ENCODE data around the gene PGGT1B. TPM values are rescaled to one million over a fixed set of nuclear protein-coding genes. Genes with fewer than 3 reads are reported as not detected.

The PGGT1B gene
- total RNA-seq, 1 donor from 2014 or later = 4.0 TPM

DNA sequence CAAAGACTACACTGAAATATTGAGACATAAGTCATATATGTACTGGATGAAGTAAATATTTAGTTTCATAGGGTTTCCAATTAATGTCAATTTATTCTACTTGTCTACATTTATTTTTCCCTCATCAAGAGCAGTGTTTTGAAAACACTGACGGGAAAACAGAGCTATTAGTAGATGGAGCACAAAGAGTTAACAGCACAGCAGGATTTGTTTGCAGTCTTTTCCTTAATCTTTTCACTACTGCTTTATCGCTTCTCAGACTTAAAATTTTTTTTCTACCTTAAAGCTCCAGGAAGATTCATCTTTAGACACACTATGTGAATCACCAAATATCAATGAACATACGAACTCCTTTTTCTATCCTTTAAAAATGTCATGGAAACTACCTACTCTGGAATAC, 25.6 kb downstream of the PGGT1B start:
- intact Hi-C loops (cut with DNase I) = no loop called here
- no peaks in the 10 kb centered on the region for H3K4me1 ChIP-seq
- no peaks in the 10 kb centered on the region for H3K27me3 ChIP-seq
- DNase-seq (ENCODE audit: low spot score in 2 of 2) = no peak
- H3K9me3 ChIP-seq = no peaks in the 10 kb centered on the region
- H3K4me3 ChIP-seq = no peak overlapping the region
- peaks cover 7 to 29% of the 10 kb centered on the region in 2 donors for H3K36me3 ChIP-seq
- H3K27ac ChIP-seq = no peak overlapping the region
- TF ChIP-seq, protein P1, sequence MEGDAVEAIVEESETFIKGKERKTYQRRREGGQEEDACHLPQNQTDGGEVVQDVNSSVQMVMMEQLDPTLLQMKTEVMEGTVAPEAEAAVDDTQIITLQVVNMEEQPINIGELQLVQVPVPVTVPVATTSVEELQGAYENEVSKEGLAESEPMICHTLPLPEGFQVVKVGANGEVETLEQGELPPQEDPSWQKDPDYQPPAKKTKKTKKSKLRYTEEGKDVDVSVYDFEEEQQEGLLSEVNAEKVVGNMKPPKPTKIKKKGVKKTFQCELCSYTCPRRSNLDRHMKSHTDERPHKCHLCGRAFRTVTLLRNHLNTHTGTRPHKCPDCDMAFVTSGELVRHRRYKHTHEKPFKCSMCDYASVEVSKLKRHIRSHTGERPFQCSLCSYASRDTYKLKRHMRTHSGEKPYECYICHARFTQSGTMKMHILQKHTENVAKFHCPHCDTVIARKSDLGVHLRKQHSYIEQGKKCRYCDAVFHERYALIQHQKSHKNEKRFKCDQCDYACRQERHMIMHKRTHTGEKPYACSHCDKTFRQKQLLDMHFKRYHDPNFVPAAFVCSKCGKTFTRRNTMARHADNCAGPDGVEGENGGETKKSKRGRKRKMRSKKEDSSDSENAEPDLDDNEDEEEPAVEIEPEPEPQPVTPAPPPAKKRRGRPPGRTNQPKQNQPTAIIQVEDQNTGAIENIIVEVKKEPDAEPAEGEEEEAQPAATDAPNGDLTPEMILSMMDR (IDR thresholded peaks at IDR 0.05) = no peak

DNA sequence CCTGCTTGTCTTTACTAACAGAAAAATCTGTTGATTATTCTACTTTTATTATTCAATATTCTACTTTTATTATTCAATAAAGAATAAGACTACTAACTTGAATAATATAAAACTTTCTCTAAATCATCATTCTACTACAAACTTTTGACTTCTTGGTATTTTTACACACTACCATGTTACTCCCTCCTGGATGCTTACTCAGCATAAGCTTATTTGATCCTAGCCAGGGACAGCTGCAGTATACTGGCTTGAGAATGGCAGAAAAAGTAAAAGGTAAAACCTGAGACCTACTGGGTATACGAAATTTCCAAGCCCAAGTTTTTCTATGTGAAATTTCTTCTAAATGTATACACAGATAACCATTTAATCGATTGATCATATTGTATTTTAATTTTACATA, 26.1 kb downstream of the PGGT1B start:
- intact Hi-C loops (cut with DNase I) = no loop called here
- TF ChIP-seq, protein P1 (IDR thresholded peaks at IDR 0.05) = no peak

DNA sequence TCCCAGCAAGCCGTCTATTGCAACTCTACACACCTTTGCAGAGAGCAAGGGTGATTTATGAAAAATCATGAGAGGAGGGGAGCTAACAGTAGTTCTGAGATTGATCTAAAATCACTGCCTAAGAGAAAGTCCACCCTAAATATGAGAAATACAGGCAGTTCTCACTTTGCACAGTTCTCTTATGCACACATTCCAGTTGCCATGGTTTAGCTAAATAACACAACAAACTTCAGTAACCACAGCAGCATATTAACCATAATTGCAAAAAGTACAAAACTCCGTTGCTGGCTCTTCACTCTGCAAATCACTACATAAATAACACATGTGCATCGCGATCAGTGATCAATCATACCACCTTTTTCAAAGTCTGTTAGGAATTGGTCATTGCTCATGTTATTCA, 31.1 kb downstream of the PGGT1B start:
- DNase-seq (ENCODE audit: low spot score in 2 of 2) = no peak
- TF ChIP-seq, protein P1 (IDR thresholded peaks at IDR 0.05) = no peak
- Histone ChIP-seq H3K4me1 (no peaks in the 10 kb centered on the region), H3K27me3 (no peaks in the 10 kb centered on the region), H3K9me3 (no peaks in the 10 kb centered on the region), H3K4me3 (no peak overlapping the region), H3K27ac (no peak overlapping the region), H3K36me3 (peaks cover 0 to 13% of the 10 kb centered on the region in 2 donors)
- intact Hi-C loops (cut with DNase I) = no loop called here

More for the DNA sequence above, 26.1 kb downstream of the PGGT1B start:
- no peaks in the 10 kb centered on the region for H3K4me1 ChIP-seq
- DNase-seq (ENCODE audit: low spot score in 2 of 2) = no peak
- H3K4me3 ChIP-seq = no peak overlapping the region
- H3K27ac ChIP-seq = no peak overlapping the region
- H3K9me3 ChIP-seq = no peaks in the 10 kb centered on the region
- H3K27me3 ChIP-seq = no peaks in the 10 kb centered on the region
- H3K36me3 ChIP-seq = peaks cover 7 to 29% of the 10 kb centered on the region in 2 donors

DNA sequence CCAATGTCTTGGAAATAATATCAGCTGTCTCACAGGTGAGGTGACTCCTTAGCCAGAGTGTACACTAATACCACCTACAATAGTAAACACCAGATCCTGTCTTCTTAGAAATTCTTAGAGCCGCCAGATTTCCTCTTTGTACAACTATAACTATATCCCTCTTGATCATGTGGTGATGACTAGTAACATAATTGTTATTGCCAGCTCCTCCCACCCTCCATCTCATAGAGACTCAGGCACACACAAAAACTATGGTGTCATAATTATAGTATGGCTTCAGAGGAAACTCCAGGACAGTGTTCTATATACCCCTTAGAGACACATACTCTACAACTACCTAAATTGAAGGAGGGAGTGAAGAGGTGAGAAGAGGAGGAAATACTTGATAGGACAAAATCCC, 33.1 kb downstream of the PGGT1B start:
- Histone ChIP-seq H3K27me3 (no peaks in the 10 kb centered on the region), H3K27ac (no peak overlapping the region), H3K4me1 (no peaks in the 10 kb centered on the region), H3K9me3 (no peaks in the 10 kb centered on the region), H3K36me3 (peaks cover 0 to 13% of the 10 kb centered on the region in 2 donors), H3K4me3 (no peak overlapping the region)
- DNase-seq (ENCODE audit: low spot score in 2 of 2) = no peak
- intact Hi-C loops (cut with DNase I) = no loop called here
- TF ChIP-seq, protein P1 (IDR thresholded peaks at IDR 0.05) = no peak

DNA sequence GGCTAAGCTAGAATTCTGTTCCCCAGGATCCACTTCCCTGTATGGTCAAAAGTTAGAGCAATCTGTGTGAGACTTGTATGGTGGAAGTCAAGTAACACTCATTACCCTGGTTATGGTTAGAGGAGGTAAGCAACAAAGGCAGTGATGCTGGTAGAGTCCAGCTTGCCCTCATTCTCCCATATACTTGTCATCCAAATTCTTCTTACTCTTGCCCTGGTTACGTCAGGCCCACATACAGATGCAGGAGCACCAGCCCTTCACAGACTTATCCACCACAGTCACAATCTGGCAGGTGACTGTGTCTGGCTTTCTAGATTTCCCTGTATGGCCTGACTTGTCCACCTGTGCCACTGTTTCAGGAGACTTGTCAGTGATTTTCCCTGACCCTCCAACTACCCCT, 35.4 kb downstream of the PGGT1B start:
- TF ChIP-seq, protein P1 (IDR thresholded peaks at IDR 0.05) = no peak
- H3K27ac ChIP-seq = no peak overlapping the region
- no peaks in the 10 kb centered on the region for H3K27me3 ChIP-seq
- intact Hi-C loops (cut with DNase I) = no loop called here
- no peaks in the 10 kb centered on the region for H3K9me3 ChIP-seq
- peaks cover 0 to 4% of the 10 kb centered on the region in 2 donors for H3K4me1 ChIP-seq
- no peak for DNase-seq (ENCODE audit: low spot score in 2 of 2)
- H3K4me3 ChIP-seq = no peak overlapping the region
- H3K36me3 ChIP-seq = peaks cover 0 to 13% of the 10 kb centered on the region in 2 donors

DNA sequence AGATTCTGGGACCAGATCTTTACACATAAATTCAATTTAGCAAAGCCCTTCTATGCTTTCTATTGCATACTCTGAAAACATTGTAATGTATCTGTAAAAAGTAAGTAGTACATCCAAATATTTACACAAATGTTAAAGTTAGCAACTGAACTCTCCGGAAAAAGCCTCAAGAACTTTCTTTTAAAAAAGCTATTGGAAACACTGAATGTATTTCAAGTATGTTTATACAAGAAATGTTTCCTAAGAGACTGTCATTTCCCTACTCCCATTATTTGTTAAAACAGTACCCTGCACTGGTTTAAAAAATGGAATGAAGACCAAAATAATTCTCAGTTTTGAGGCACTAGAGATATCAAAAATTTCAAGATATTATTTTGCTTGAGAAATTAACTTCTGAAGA, 48.1 kb downstream of the PGGT1B start:
- H3K27ac ChIP-seq = peak overlapping the region; percentile 59 to 64
- DNase-seq (ENCODE audit: low spot score in 2 of 2) = no peak
- H3K4me3 ChIP-seq = no peak overlapping the region
- H3K27me3 ChIP-seq = no peaks in the 10 kb centered on the region
- H3K36me3 ChIP-seq = no peaks in the 10 kb centered on the region
- H3K9me3 ChIP-seq = no peaks in the 10 kb centered on the region
- intact Hi-C loops (cut with DNase I) = no loop called here
- H3K4me1 ChIP-seq = peaks cover 0 to 21% of the 10 kb centered on the region in 2 donors
- TF ChIP-seq, protein P1 (IDR thresholded peaks at IDR 0.05) = no peak

Measured in ascending aorta (tissue), 2 donors.